GM21528 (cell line): ENCODE data around the gene TNS2.

Experiments
- ATAC-seq: cut with Tn5 transposase; IDR thresholded peaks from one replicate; pipeline ENCODE4 v1.9.1; 2021; ENCODE audit warnings: mild to moderate bottlenecking, moderate library complexity; ENCODE audit not compliant: unreplicated experiment, low FRiP score

Gene TNS2

GRCh38 chr12:53067993-53068770 lies 18.3 kb downstream of the TNS2 start:
- ATAC-seq: no peak

- no peak for ATAC-seq
These were observed 19.1 kb downstream of the TNS2 start for GRCh38 chr12:53068811-53069585.

- ATAC-seq: no peak
These were observed 20.0 kb downstream of the TNS2 start for GRCh38 chr12:53069621-53070410.

- no peak for ATAC-seq
These were observed 21.1 kb downstream of the TNS2 start for GRCh38 chr12:53070877-53071492.

- no peak for ATAC-seq
These were observed 22.0 kb downstream of the TNS2 start for GRCh38 chr12:53071591-53072551.

GRCh38 chr12:53073881-53074280 lies 24.0 kb downstream of the TNS2 start:
- ATAC-seq: no peak

- ATAC-seq: no peak
These were observed 24.6 kb downstream of the TNS2 start for GRCh38 chr12:53074283-53074998.

- ATAC-seq: no peak
These were observed 25.1 kb downstream of the TNS2 start for GRCh38 chr12:53074999-53075370.

- ATAC-seq: no peak
These were observed 26.6 kb downstream of the TNS2 start for GRCh38 chr12:53076461-53076860.

GRCh38 chr12:53077030-53077429 lies 27.2 kb downstream of the TNS2 start:
- ATAC-seq: no peak

GRCh38 chr12:53078425-53079225 lies 28.8 kb downstream of the TNS2 start:
- ATAC-seq: no peak

GRCh38 chr12:53079226-53080117 lies 29.6 kb downstream of the TNS2 start, which contains the start of gene SPRYD3:
Gene SPRYD3 (minus strand): TSS chr12:53079390. CDS start chr12:53079333, 57 bp downstream.
- peak; percentile 95 for ATAC-seq

- no peak for ATAC-seq
These were observed 32.8 kb downstream of the TNS2 start for GRCh38 chr12:53082637-53083175.

- no peak for ATAC-seq
These were observed 36.5 kb downstream of the TNS2 start for GRCh38 chr12:53086361-53086760.

GRCh38 chr12:53090105-53090504 lies 40.2 kb downstream of the TNS2 start:
- no peak for ATAC-seq

GRCh38 chr12:53090554-53090953 lies 40.7 kb downstream of the TNS2 start:
- ATAC-seq: no peak

GRCh38 chr12:53091756-53092155 lies 41.9 kb downstream of the TNS2 start:
- no peak for ATAC-seq
